CD14-positive monocyte (primary cell): ENCODE measurements around the gene PACSIN2. TPM values are rescaled to one million over a fixed set of nuclear protein-coding genes. Genes with fewer than 3 reads are reported as not detected.
A peak's percentile ranks its signal among the peaks of the same experiment; 100 is the strongest.

Experiments
- DNase-seq, 3 donors: peaks; one replicate each; pipeline ENCODE4 v3.0.0-alpha.2; 2011 to 2022
- H2AFZ ChIP-seq: 2 replicates; pipeline ENCODE4 v1.6.0; 2012; ENCODE audit warnings: mild to moderate bottlenecking, low read depth, low read length, inconsistent platforms; ENCODE audit not compliant: insufficient read depth, poor library complexity, severe bottlenecking
- H3K27ac ChIP-seq, 2 donors: 1 replicate in 1 of 2; 2 replicates in 1 of 2; pipeline ENCODE4 v1.5.1; 2012 to 2013; ENCODE audit warnings: low read length in 2 of 2, control low read depth in 1 of 2, inconsistent platforms in 1 of 2, low read depth in 1 of 2, mild to moderate bottlenecking in 1 of 2
- H3K27me3 ChIP-seq, 2 donors: one replicate each; pipeline versions ENCODE4 v1.6.0 to v1.6.1; 2011 to 2013; ENCODE audit warnings: low read length in 2 of 2; ENCODE audit not compliant: control insufficient read depth in 2 of 2, insufficient read depth in 2 of 2
- H3K36me3 ChIP-seq, 2 donors: replicated peaks in 1 of 2; 1 replicate in 1 of 2; 2 replicates in 1 of 2; pipeline versions ENCODE4 v1.5.1 to v1.6.1; 2012 to 2013; ENCODE audit warnings: low read length in 2 of 2, control low read depth in 1 of 2, inconsistent platforms in 1 of 2, mild to moderate bottlenecking in 1 of 2; ENCODE audit not compliant: insufficient read depth in 2 of 2, control insufficient read depth in 1 of 2
- H3K4me1 ChIP-seq, 2 donors: 1 replicate in 1 of 2; 2 replicates in 1 of 2; pipeline versions ENCODE4 v1.5.1 to v1.6.1; 2012 to 2013; ENCODE audit warnings: low read length in 2 of 2, control low read depth in 1 of 2, inconsistent platforms in 1 of 2, mild to moderate bottlenecking in 1 of 2, moderate library complexity in 1 of 2; ENCODE audit not compliant: insufficient read depth in 2 of 2, control insufficient read depth in 1 of 2
- H3K4me2 ChIP-seq: replicated peaks from 2 replicates; pipeline ENCODE3; 2012; ENCODE audit warnings: low read length, moderate library complexity, mild to moderate bottlenecking; ENCODE audit not compliant: poor library complexity, severe bottlenecking; ENCODE audit errors: extremely low read depth
- H3K4me3 ChIP-seq, 3 experiments: fragments of 200-600 bp in 1 of 3; sonication (generic) in 1 of 3; replicated peaks in 1 of 3; 1 replicate in 2 of 3; 2 replicates in 1 of 3; pipeline ENCODE4 v1.5.1; 2011 to 2013; ENCODE audit warnings: low read length in 3 of 3, mild to moderate bottlenecking in 3 of 3, control low read depth in 2 of 3, low read depth in 2 of 3, inconsistent platforms in 1 of 3, moderate library complexity in 1 of 3
- H3K79me2 ChIP-seq: 2 replicates; pipeline ENCODE4 v1.6.0; 2012; ENCODE audit warnings: mild to moderate bottlenecking, control low read depth, inconsistent platforms, low read length, moderate library complexity; ENCODE audit not compliant: insufficient read depth
- H3K9ac ChIP-seq: 2 replicates; pipeline ENCODE4 v1.6.0; 2017; ENCODE audit warnings: low read length, mild to moderate bottlenecking; ENCODE audit not compliant: insufficient read depth, poor library complexity, severe bottlenecking
- H3K9me3 ChIP-seq, 2 donors: replicated peaks in 1 of 2; 1 replicate in 1 of 2; 2 replicates in 1 of 2; pipeline versions ENCODE4 v1.5.1 to v1.6.1; 2012 to 2013; ENCODE audit warnings: low read length in 2 of 2, control low read depth in 1 of 2; ENCODE audit not compliant: control insufficient read depth in 1 of 2, insufficient read depth in 1 of 2
- H4K20me1 ChIP-seq: 2 replicates; pipeline ENCODE4 v1.6.0; 2012; ENCODE audit warnings: mild to moderate bottlenecking, low read length, control low read depth, moderate library complexity; ENCODE audit not compliant: insufficient read depth
- H3K27ac Mint-ChIP-seq, 7 donors: one replicate each; pipeline ENCODE4 v1.8.0; 2020; ENCODE audit warnings: mild to moderate bottlenecking in 7 of 7, mixed read lengths in 7 of 7, moderate library complexity in 6 of 7, inconsistent platforms in 2 of 7
- H3K27me3 Mint-ChIP-seq, 3 donors: one replicate each; pipeline ENCODE4 v1.8.0; 2021 to 2022; ENCODE audit warnings: low read depth in 3 of 3, mild to moderate bottlenecking in 3 of 3, mixed read lengths in 3 of 3, moderate library complexity in 3 of 3, inconsistent platforms in 1 of 3
- H3K36me3 Mint-ChIP-seq, 2 donors: one replicate each; pipeline ENCODE4 v1.8.0; 2020; ENCODE audit warnings: mixed read lengths in 2 of 2, inconsistent platforms in 1 of 2, mild to moderate bottlenecking in 1 of 2
- H3K4me1 Mint-ChIP-seq: one replicate; pipeline ENCODE4 v1.8.0; 2020; ENCODE audit warnings: mild to moderate bottlenecking, mixed read lengths
- H3K4me3 Mint-ChIP-seq, 2 donors: one replicate each; pipeline ENCODE4 v1.8.0; 2020; ENCODE audit warnings: mild to moderate bottlenecking in 2 of 2, mixed read lengths in 2 of 2, moderate library complexity in 1 of 2
- H3K9me3 Mint-ChIP-seq, 7 donors: one replicate each; pipeline ENCODE4 v1.8.0; 2020 to 2022; ENCODE audit warnings: mixed read lengths in 7 of 7, mild to moderate bottlenecking in 6 of 7, moderate library complexity in 6 of 7, inconsistent platforms in 2 of 7
- CTCF ChIP-seq: fragments of 200-600 bp; IDR thresholded peaks from one replicate; pipeline ENCODE4 v1.8.0; 2022; ENCODE audit warnings: antibody characterized with exemption, mild to moderate bottlenecking
- WGBS: methylation state at CpG from one replicate; pipeline ENCODE4 v1.1.5; 2013; ENCODE audit warnings: missing lambda C conversion rate; ENCODE audit not compliant: insufficient coverage; 5-methylcytosine and 5-hydroxymethylcytosine counted together
- intact Hi-C, 2 donors: fragments of 100-400 bp; cut with micrococcal nuclease; formaldehyde crosslinking; loops; one replicate each; pipeline versions ENCODE4 v1.15.0 to v1.15.1; 2023
- polyA plus RNA-seq, 3 donors: library from polyadenylated mRNA; depleted of rRNA in 1 of 3; unstranded in 2 of 3; stranded (reverse) in 1 of 3; fragments of 300-500 nt in 2 of 3; fragments of >200 nt in 1 of 3; fragmentation: Illumina TruSeq in 2 of 3; gene quantifications; 1 replicate in 2 of 3; 2 replicates in 1 of 3; pipeline ENCODE4 v1.2.3, GENCODE V29; 2012 to 2021

The PACSIN2 gene
- polyA plus RNA-seq, 3 donors: 31.2 to 45.7 (median 40.2) TPM

GRCh38 chr22:43057641-43058040, 42.7 kb upstream of the PACSIN2 start:
- Histone ChIP-seq H3K36me3 (peaks cover 0 to 2% of the 10 kb centered on the region in 2 donors), H3K27me3 (no peaks in the 10 kb centered on the region), H3K4me3 (no peak overlapping the region), H3K79me2 (no peaks in the 10 kb centered on the region), H3K9me3 (no peaks in the 10 kb centered on the region), H3K4me2 (no peak overlapping the region), H4K20me1 (no peaks in the 10 kb centered on the region), H3K27ac (no peak overlapping the region), H2AFZ (no peak overlapping the region), H3K9ac (no peak overlapping the region), H3K4me1 (no peaks in the 10 kb centered on the region)
- intact Hi-C loops: no loop called here
- Mint-ChIP-seq H3K27me3 (peaks cover 0 to 3% (median 0%) of the 10 kb centered on the region in 3 donors), H3K4me3 (no peak overlapping the region), H3K9me3 (peaks cover 0 to 4% (median 0%) of the 10 kb centered on the region in 7 donors), H3K27ac (peak overlapping the region in 1 of 7 donors; percentile 55), H3K36me3 (peaks cover 18 to 49% of the 10 kb centered on the region in 2 donors), H3K4me1 (no peaks in the 10 kb centered on the region)
- no peak for DNase-seq
- no CpG with 5 or more reads among the region's 7 CpGs for WGBS
- no peak for TF ChIP-seq CTCF

- Histone ChIP-seq H2AFZ (no peak overlapping the region), H4K20me1 (no peaks in the 10 kb centered on the region), H3K27ac (no peak overlapping the region), H3K36me3 (peaks cover 6 to 11% of the 10 kb centered on the region in 2 donors), H3K4me3 (no peak overlapping the region), H3K4me1 (no peaks in the 10 kb centered on the region), H3K4me2 (no peak overlapping the region), H3K9ac (no peak overlapping the region), H3K79me2 (no peaks in the 10 kb centered on the region), H3K27me3 (no peaks in the 10 kb centered on the region), H3K9me3 (no peaks in the 10 kb centered on the region)
- peak; percentile 43 for TF ChIP-seq CTCF
- Mint-ChIP-seq H3K27me3 (peaks cover 0 to 2% (median 0%) of the 10 kb centered on the region in 3 donors), H3K36me3 (peaks cover 12 to 27% of the 10 kb centered on the region in 2 donors), H3K27ac (no peak overlapping the region), H3K4me1 (no peaks in the 10 kb centered on the region), H3K9me3 (peaks cover 0 to 1% (median 0%) of the 10 kb centered on the region in 7 donors), H3K4me3 (no peak overlapping the region)
- WGBS: 95% methylated on average over 2 of the region's 7 CpGs
- intact Hi-C loops: no loop called here
- DNase-seq: no peak
These were observed 38.2 kb upstream of the PACSIN2 start for GRCh38 chr22:43053176-43053575.
